GM21723 (cell line): ENCODE data around the gene ARAP3.
A peak's percentile ranks its signal among the peaks of the same experiment; 100 is the strongest.
"Not testable (repeated sequence)": the region's sequence is repeated elsewhere in the genome, so short reads cannot be mapped to it uniquely, and the experiment has no call there.

ENCODE experiments used
- ATAC-seq: cut with Tn5 transposase; IDR thresholded peaks from one replicate; pipeline ENCODE4 v1.9.1; 2021; ENCODE audit warnings: mild to moderate bottlenecking, moderate library complexity; ENCODE audit not compliant: unreplicated experiment

The ARAP3 gene

DNA sequence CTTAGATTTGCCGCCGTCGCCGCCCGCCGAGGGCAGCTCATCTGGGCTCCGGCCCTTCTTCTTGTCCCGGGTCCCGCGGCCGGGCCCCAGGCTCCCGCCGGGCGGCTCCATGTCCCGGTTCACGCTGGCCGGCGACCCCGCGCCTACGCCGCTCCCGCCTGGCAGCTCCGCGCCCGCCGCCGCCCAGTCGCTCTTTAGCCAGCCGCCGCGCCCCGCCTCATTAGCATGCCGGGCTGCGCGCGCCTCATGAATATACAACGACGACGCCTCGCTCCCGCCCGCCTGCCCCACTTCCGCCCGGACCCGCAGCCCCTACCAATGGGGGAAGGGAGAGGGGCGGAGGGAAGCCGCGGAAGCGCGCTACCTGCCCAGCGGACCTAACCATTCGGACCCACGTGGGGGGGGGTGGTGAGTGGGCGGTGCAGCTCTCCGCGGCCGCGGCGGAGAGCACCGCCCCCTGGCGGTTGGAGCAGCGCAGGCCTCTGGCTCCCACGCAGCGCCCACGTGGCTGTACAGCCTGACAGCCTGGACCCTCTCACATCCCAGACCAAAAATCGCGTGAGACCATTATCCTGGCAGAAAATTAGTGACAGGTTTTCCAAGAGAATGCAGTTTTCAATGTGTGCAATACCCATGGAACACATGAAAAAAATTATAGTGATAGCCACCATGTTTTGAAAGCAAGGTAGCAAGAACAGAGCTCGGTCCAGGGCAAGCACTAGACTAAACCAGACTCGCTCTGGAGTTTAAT is 63.1 kb downstream of the ARAP3 start, which contains the start of gene DIAPH1:
DIAPH1 (minus strand) TSS at position 197 of the 751 bp plus-strand sequence; CDS start at position 111, 86 bp downstream.
- ATAC-seq: peak; percentile 81

DNA sequence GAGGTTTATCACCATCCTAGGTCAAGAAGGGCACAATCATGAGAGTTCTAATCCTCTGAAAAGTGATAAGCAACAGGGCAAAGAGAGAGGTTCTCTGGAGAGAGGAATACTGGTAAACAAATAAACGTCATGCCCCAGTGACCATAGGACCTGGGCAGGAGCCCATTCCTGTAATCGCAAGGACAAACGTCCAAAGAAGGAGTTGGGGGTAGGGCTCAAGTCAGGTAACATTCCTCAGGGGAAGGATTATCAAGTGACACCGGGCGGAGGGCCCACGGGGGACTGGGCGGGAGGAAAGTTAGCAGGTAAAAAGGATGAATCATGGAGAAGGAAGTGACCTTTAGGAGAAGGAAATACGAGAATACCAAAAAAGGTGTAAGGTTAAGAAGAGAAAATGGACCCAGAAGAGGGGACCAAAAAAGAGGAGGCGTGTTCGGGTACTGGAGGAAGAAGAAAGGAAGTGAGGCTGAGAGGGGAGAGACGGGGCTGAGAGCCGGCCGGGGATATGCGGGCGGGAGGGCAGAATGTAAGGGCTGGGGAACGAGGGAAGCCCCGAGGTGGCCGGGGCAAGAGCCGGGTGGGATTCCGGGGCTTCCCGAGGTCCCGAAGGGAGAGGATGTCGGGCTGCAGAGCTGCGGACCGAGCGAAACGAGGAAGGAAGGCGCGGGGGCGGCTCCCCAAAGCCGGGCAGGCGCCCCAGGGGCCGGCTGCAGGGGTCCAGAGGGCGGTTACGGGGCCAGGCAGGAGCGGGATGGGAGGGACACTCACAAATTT is 63.8 kb downstream of the ARAP3 start:
- peak; percentile 39 for ATAC-seq

DNA sequence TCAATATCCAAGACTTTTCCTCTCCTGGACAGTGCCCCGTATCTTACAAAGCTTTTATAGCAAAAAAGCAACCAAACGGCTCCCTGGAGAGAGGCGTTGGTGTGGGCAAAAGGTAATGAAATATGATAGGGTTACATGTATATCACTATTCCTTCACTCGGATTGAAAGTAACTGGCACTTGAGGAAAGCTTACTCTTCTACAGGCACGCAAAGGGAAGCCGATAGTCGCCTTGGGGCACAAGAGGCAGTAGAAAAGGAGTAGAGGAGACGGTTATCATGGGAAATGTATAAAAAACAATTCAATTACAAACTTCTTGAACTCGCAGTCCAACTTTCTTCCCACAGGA is 64.4 kb downstream of the ARAP3 start:
- ATAC-seq: no peak

DNA sequence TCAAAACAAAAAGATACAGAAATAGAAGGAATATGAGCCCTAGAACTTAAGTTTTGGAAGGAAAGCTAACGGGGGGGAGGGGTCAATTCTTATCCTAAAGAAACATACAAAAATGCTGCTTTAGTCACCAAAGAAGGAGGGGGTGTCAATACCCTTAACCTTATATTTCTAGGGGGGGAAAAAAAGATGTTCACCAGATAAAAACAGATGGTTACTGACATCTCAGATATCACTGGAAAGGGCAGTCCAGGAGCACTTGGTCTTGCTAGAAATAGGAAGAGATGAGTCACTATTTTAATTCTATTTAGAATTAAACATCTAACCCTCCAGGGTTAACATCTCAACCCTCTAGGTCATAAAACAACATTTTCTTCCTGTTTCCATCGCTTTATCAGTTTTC is 64.9 kb downstream of the ARAP3 start:
- no peak for ATAC-seq

DNA sequence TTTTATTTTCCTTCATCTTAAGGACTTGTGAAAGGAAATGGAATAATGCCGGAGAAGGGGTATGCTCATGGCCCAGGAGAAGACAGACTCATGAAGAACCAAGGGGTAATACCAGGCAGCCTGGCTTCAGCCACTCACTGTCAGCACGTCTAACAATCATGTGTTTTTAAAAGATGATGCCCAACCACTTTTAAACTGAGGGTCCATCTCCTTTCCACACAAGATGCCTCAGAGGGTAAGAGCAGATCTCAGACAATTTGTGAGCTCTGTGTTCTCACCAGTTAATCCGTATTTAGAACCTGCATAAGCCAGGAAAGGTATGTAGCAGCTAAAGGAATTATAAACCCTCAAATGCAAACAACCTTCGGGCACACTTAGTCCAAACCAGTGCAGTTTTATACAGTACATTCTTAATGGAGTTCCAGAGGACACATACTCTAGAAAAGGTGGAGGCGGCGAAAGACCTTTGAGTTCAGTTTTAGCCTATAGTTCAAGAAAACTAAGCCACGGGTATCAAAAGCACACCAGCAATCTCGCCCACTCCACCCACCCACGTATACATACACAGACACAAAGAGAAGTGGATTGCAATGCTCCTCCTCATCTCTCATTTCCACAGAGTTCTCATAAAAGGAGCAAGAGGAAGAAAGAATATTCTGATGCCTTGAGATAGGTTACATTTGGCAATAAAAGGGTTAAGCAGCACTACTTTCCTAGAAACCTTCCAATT is 65.9 kb downstream of the ARAP3 start:
- no peak for ATAC-seq

DNA sequence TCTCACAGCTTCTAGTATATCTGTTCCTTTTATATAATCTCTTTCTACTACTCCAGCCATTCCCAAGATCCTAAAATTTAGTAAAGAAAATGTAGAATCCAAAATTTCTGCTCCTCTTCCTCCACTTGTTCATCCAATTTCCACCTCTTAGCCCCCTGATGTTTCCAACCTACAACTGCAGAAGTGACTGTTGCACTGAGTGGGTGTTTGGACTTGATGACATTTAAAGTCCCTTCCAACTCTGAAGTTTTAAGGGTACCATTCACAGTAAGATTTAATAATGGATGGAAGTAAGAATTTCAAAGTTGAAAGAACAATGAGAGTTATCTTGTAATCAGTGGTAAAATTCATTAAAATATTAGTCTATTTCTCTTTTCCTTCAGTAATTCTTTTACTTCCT is 68.7 kb downstream of the ARAP3 start:
- no peak for ATAC-seq

DNA sequence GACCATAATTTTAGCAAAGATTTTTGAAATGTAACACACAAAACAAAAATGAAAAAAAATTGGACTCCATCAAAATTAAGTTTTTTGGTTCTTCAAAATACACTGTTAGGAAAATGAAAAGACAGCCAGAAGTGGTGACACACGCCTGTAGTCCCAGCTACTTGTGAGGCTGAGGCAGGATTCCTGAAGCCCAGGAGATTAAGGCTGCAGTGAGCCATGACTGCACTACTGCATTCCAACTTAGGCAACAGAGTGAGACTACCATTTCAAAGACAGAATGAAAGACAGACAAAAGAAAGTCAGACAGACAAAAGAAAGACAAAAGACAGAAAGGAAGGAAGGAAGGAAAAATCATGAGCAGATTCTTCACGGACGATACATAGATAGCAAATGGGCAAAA is 70.7 kb downstream of the ARAP3 start:
- no peak for ATAC-seq

DNA sequence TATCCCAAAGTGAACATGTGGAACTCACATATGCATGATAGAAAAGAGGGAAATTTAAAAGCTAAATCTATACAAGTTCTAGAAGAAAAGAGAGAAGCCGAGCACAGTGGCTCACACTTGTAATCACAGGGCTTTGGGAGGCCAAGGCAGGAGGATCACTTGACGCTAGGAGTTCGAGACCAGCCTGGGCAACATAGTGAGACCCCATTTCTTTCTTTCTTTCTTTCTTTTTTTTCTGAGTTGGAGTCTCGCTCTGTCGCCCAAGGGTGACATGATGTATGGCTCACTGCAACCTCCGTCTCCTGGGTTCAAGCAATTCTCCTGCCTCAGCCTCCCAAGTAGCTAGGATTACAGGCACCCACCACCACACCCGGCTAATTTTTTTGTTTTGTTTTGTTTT is 72.1 kb downstream of the ARAP3 start:
- not testable (repeated sequence) for ATAC-seq

DNA sequence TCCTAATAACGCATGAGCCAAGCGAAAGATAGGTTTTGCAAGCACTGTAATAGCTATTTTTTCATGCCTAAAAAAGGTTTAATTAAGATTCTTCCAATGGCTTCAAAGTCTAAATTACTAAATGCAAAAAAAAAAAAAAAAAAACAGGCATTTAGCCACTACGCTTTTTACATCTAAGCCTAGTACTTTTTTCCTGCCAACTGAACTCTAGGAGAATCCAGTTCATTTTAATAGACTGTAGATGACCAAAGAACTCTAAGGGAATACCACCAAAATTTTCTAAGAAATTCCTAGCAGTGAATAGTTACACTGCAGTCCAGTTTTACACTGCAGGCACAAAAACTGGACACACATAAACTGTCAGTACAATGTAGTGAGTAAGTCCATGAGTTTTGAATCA is 73.0 kb downstream of the ARAP3 start:
- ATAC-seq: no peak

DNA sequence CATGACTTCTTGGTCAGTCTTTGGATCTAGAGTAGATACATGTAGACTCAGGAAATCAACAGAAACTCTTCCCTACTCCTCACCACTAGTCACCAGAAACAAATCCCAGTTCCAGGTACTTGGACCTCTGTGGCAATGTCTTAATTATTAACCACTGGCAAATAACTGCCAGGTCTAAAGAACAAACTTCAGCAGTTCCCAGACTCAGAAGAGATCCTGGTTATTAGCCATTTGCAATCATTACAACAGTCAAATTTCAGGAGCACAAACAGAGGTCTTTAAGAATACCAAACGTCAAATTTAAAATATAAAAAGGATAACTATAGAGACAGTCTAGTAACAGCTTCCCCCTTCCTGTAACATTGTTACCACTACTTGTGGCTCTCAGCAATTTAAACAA is 73.5 kb downstream of the ARAP3 start:
- ATAC-seq: no peak

DNA sequence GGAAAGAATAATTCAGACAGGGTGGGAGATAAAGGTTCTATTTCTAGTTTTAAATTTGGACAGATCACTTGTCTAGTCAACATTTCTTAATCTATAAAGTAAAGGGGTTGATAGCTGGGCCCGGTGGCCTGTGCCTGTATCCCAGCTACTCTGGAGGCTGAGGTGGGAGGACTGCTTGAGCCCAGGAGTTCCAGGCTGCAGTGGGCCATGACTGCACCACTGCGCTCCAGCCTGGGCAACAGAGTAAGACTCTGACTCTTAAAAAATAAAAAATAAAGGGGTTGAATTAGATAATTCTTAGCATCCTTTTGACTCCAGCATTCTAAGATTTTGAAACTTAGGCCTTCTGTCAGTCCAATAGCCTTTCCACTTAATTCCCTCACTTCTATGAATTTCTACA is 74.0 kb downstream of the ARAP3 start:
- no peak for ATAC-seq

DNA sequence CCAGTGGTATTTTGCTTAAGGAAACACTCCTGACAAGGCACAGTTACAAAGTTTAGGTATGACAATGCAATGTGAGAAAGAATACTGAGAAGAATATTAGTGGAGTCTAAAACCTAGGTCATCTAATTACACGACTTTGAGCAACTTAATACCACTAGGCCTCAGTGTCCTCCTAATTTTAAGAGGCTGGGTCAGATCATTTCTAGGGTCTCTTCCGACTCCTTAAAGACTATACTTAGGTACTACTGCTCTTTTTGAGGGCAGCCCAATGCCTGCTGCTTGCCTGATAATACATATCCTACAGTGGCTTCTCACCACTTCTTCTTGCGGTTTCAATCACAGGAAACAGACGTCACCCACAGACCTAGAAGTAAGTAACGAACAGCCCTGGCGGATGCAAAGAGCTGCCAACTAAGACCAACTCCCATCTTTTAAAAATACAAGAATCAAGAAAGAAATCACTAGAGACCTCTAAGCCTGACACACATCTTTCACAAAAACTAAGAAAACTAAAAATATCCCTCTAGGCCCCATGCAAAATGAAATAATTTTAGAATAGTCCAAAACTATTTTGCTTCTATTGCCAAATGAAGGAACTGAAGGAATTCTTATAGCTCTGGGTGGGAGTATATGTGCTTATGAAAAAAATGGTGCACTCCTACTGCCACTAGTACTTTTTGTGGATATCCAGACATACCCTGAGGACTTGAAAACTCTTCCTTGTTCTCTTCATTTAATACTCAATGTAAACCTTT is 76.3 kb downstream of the ARAP3 start:
- ATAC-seq: peak; percentile 95

DNA sequence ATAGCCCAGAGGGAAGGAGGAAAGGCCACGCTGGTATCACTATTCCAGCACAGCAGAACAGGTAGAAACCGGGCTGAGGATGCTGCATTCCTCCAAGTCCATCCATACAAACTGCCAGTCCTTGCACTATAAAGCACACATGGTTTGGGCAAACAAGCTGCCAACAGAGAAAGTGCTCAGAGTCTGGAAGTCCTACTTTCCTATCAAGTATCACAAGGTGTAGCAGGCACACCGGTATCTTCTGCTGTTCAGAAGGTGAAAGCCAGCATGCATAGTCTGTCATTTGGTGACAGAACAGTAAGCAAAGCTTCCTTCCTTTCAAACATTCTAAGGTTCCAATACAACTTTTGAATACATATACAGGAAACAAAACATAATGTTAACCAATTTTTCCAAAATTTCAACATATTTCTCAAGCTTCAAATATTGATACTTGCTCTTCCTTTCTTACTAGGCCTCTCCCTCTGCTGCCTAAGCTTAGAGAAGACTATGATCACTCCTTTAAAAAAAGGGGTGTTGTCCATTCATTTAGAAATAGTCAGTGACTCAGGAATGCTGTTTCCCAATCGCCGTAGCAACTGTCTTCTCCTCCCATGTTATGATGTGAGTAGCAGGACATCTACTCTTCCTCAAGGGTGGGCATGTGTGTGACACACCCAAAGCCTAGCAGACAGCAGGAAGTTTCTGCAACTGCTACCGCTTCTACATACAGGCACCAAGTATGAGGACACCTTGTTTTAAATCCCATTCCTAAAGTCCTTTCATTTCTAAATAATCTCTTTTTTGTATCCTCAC is 77.9 kb downstream of the ARAP3 start:
- ATAC-seq: no peak
